HL-60/S4 treated with retinoic acid at 250 ng/mL for 4 days and 3 days (cell line): Measurements from ENCODE around the gene ADAM19.

ENCODE experiments used
- in situ Hi-C: fragments of 300-500 bp; cut with MboI; formaldehyde crosslinking; loops from 2 replicates; pipeline ENCODE4 v1.7.0; 2022; ENCODE audit warnings: low sequenced_read_pairs

The ADAM19 gene

DNA sequence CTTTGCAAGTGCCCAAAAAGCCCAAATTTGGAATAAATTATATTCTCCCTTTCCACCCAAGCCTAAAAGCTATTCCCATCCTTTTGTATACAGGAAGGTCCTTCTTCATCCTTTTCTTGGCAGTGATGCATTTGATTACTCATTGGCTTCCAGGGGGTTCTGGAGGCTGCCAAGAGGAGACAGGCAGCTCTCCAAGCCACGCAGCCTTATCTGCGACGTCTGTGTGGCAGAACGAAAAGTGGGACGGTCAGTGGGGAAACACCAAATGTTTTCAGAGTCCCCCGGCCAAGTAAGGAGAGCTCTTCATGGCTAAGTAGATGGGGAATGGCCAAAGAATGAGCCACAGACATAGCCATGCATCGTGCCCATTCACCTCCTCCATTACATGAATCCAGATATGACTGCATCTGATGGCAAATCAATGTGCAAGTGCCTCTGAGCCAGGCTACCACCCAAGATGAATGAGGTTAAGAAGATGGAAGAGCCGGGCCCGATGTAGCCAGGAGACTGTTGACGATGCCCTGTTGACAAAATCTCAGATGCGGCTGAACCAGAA lies 12.1 kb downstream of the ADAM19 start:
- in situ Hi-C loops, result no loop called here

GRCh38 chr5:157562111-157562581 lies 13.4 kb downstream of the ADAM19 start:
- in situ Hi-C loops, result no loop called here

GRCh38 chr5:157561110-157561509 lies 14.5 kb downstream of the ADAM19 start:
- in situ Hi-C loops, result no loop called here

- in situ Hi-C loops, result no loop called here
Observed at GRCh38 chr5:157559301-157559700, 16.3 kb downstream of the ADAM19 start.

DNA sequence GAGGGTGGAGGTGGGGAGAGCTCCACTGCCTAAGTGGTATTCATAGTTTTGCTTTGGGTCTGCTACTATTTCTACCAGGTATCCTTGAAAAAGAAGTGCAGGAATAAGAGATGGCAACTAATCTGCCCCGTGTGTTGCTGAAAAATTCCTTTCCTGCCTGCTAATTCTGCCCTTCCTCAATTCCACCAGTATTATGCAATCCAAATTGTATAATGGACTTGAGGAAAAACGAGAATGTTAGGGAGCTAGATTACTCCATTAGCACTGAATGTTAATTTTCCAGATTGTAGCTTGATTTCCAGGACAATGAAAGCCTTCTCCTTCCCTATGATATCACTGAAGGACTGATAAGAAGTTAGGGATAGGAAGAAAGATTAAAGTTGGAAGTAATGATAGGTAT lies 16.9 kb downstream of the ADAM19 start:
- in situ Hi-C loops, result no loop called here

GRCh38 chr5:157558041-157558595 lies 17.5 kb downstream of the ADAM19 start:
- in situ Hi-C loops, result no loop called here

GRCh38 chr5:157556615-157557418 lies 18.8 kb downstream of the ADAM19 start:
- in situ Hi-C loops, result no loop called here

DNA sequence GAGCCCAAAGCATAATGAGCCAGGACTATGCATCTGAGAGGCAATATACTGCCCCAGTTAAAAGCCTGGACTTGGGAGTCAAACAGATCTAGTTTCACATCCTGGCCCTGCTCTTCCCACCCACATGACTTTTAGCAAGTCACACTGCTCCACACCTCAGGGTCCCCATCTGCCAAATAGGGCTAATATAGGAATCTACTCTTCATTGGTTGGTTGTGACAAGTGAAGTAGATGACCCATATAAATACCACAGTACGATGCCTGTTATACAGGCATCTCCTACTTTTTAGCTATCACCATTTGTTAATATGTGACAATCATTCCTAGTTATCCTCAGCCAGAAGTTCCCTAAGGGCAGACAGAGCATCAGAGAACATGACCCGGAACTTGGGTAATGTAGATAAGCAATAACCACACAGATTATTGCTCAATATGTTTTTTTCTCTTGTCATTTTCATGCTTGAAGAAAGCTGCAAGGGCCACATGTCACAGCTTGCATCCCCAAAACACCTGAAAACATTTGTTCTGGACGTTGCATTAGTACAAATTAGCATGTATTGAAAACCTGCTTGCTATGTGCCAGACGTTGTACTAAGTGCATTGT lies 20.4 kb downstream of the ADAM19 start:
- in situ Hi-C loops, result no loop called here

GRCh38 chr5:157554179-157555036 lies 21.2 kb downstream of the ADAM19 start:
- in situ Hi-C loops, result no loop called here

DNA sequence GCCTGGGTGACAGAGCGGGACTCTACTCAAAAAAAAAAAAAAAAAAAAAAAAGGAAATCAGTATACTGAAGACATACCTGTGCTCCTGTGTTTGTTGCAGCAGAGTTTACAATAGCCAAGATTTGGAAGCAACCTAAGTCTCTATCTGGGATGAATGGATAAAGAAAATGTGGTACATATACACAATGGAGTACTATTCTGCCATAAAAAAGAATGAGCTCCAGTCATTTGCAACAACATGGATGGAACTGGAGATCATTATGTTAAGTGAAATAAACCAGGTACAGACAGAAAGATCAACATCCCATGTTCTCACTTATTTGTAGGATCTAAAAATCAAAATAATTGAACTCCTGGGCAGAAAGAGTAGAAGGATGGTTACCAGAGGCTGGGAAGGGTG lies 22.9 kb downstream of the ADAM19 start:
- in situ Hi-C loops, result no loop called here

- in situ Hi-C loops, result no loop called here
Observed at GRCh38 chr5:157550663-157551062, 24.9 kb downstream of the ADAM19 start.

DNA sequence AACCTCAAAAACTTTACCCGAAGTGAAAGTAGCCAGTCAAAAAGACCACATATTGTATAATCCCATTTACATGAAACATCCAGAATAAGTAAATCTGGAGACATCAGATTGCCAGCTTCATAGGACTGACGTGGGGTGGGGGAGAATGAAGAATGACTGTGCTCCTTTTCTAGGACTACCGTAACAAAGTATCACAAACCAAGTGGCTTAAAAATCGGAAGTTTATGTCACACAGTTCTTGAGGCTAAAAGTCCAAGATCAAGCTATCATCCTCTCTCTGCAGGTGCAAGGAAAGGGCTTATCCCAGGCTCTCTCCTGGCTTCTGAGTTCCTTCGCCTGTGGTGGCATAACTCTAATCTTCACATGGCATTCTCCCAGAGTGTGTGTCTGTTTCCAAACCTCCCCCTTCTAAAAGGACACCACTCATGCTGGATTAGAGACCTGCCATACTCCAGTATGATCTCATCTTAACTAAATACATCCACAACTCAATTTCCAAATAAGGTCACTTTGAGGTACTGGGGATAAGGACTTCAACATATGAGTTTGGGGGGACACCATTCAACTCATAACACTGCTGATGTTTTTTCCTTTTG lies 25.5 kb downstream of the ADAM19 start:
- in situ Hi-C loops, result no loop called here

DNA sequence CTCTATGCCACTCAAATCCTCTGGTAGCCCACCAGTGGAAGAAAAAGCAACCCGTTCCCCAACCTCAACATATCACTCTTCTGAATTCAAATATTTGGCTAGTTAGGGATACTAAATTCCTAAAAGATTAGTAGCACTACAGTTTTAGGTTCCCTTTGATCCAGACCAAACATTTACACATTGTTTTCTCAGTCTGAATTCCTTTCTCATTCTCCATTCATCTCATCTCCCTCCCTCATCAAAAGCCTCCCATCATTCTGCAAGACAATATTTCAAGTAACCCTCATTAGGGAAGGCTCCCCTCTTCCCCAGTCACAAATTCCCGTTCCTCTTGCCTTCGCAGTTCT lies 26.3 kb downstream of the ADAM19 start:
- in situ Hi-C loops, result no loop called here

DNA sequence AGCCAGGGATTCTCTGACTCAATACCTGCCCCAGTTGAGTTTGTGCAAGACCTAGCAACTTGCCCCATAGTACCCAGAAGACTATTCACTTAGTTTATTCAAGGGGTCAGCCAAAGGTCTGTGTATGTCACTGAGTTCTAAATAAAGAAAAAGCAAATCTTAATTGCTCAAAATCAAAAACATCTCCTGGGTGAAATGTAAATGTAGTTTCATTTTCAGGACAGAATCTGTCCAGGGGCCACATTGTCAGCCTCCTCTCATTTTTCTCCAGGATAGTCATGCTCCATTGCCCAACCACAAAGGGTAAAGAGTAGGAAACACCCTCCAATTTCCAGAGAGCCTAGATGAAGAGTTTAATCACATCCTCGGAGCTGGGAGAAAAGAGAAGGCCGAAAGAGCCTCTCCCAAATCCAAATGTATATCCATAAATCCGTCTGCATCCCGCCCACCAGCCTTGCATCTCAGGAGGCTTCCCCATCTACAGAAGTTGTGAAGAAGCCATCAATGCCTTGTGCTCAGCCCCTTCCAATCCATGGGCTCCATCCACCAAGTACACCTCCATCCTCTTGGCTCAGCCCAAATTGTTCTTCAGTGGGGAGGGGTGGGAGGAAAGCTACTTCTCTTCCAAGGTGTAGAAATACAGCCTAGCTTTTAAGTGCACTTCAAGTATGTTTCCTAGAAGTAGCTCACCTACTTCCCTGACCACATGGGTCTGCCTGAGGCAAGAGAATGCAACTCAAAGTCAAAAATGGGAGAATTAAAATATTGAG lies 26.9 kb downstream of the ADAM19 start:
- in situ Hi-C loops, result no loop called here

DNA sequence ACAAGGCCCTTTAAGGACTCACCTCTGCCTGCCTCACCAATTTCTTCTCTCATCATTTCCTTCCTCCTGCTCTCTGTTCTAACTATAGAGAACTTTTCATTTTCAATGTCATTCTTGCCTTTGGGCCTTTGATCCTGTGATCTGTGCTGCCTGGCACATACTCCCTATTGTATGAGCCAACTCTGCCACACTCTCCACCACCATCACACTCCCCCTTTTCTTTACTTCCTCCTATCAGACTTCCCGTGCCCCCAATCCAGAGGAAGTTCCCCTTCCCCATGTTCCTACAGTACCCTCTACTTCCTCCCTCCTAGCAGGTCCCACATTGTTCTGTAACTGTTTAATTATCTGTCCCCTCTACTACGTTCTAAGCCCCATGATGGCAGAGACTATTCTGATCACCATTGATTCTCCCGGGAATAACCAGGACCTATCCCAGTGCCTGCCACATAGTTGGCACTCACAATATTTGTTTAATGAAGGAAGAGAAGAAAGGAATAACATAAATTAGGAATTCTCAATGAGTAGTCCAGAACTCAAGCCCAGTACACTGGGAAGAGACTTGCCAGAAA lies 27.5 kb downstream of the ADAM19 start:
- in situ Hi-C loops, result no loop called here

DNA sequence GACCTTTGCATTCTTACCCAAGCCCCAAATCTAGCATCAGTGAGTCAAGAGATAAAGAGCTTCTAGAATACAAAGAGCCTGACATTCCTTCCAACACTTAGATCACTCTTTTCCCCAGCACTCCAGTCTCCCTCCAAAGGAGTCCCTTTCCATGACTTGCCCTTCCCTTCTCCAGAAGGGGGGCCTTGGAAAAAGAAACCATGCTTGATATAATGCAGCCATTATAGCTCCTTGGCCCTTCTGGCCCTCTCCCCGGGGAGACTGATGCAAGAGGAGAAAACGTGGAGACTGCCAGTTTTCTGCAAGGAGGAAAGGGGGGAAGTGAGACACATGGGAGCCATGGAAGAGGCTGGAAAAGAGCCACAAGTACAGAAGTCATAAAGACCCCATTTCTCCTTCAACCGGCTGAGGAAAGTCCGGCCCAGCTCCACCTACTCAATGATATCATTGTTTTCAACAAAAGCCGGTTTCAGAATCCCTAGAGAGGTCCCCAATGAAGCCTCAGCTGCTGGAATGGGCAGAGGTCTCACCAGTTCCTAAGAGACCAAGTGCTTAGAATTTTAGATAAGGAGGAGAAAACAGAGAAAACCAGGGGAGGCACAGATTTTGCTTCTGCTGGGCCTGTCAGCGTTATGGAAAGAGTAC lies 29.0 kb downstream of the ADAM19 start:
- in situ Hi-C loops, result no loop called here

GRCh38 chr5:157545610-157546310 lies 29.8 kb downstream of the ADAM19 start:
- in situ Hi-C loops, result no loop called here

DNA sequence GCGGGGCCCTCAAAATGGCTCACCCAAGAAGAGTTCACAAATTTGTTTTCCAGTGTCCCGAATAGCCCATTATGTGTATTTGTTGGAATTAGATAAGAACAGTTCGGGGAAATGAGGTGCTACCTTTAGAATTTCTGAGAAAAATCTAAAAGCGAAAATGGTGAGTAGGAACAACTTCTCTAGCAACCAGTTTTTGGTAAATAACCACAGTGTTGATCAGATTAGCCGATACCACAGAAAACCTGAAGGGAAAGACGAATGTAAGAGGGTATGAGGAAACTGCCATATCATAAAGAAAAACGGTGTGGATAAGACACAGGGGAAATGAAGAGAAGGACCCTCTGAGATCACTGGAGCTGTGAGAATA lies 31.0 kb downstream of the ADAM19 start:
- in situ Hi-C loops, result no loop called here
